ENCODE measurements around the gene MAFG. TPM values are rescaled to one million over a fixed set of nuclear protein-coding genes. Genes with fewer than 3 reads are reported as not detected.

The MAFG gene
- 10 to 100 TPM; 12.9 to 14.9 (median 13.1) TPM for polyA plus RNA-seq (ENCODE audit: insufficient read length in 3 of 3)
- long read RNA-seq, donor 1, full-length matches to known transcripts, result 2 of 2 reads
- long read RNA-seq, donor 1, partial matches to known transcripts, result 0 of 2 reads
- long read RNA-seq, donor 1, other reads (novel, unspliced or antisense), result 0 of 2 reads
- long read RNA-seq, donor 2, full-length matches to known transcripts, result 4 of 4 reads
- long read RNA-seq, donor 2, partial matches to known transcripts, result 0 of 4 reads
- long read RNA-seq, donor 2, other reads (novel, unspliced or antisense), result 0 of 4 reads
- long read RNA-seq, donor 3, full-length matches to known transcripts, result 5 of 5 reads
- long read RNA-seq, donor 3, partial matches to known transcripts, result 0 of 5 reads
- long read RNA-seq, donor 3, other reads (novel, unspliced or antisense), result 0 of 5 reads
- long read RNA-seq, donor 4, full-length matches to known transcripts, result 1 of 1 reads
- long read RNA-seq, donor 4, partial matches to known transcripts, result 0 of 1 reads
- long read RNA-seq, donor 4, other reads (novel, unspliced or antisense), result 0 of 1 reads
- long read RNA-seq, donor 5, full-length matches to known transcripts, result 3 of 3 reads
- long read RNA-seq, donor 5, partial matches to known transcripts, result 0 of 3 reads
- long read RNA-seq, donor 5, other reads (novel, unspliced or antisense), result 0 of 3 reads
- long read RNA-seq, donor 6, full-length matches to known transcripts, result 5 of 5 reads
- long read RNA-seq, donor 6, partial matches to known transcripts, result 0 of 5 reads
- long read RNA-seq, donor 6, other reads (novel, unspliced or antisense), result 0 of 5 reads
- long read RNA-seq, donor 7, full-length matches to known transcripts, result 7 of 7 reads
- long read RNA-seq, donor 7, partial matches to known transcripts, result 0 of 7 reads
- long read RNA-seq, donor 7, other reads (novel, unspliced or antisense), result 0 of 7 reads
- long read RNA-seq, donor 8, full-length matches to known transcripts, result 2 of 2 reads
- long read RNA-seq, donor 8, partial matches to known transcripts, result 0 of 2 reads
- long read RNA-seq, donor 8, other reads (novel, unspliced or antisense), result 0 of 2 reads
- long read RNA-seq, donor 9, full-length matches to known transcripts, result 5 of 5 reads
- long read RNA-seq, donor 9, partial matches to known transcripts, result 0 of 5 reads
- long read RNA-seq, donor 9, other reads (novel, unspliced or antisense), result 0 of 5 reads
- long read RNA-seq, donor 10, full-length matches to known transcripts, result 5 of 5 reads
- long read RNA-seq, donor 10, partial matches to known transcripts, result 0 of 5 reads
- long read RNA-seq, donor 10, other reads (novel, unspliced or antisense), result 0 of 5 reads
- long read RNA-seq, donor 11, full-length matches to known transcripts, result 3 of 3 reads
- long read RNA-seq, donor 11, partial matches to known transcripts, result 0 of 3 reads
- long read RNA-seq, donor 11, other reads (novel, unspliced or antisense), result 0 of 3 reads
- long read RNA-seq, donor 12, full-length matches to known transcripts, result 9 of 9 reads
- long read RNA-seq, donor 12, partial matches to known transcripts, result 0 of 9 reads
- long read RNA-seq, donor 12, other reads (novel, unspliced or antisense), result 0 of 9 reads
- long read RNA-seq, donor 13, full-length matches to known transcripts, result 4 of 4 reads
- long read RNA-seq, donor 13, partial matches to known transcripts, result 0 of 4 reads
- long read RNA-seq, donor 13, other reads (novel, unspliced or antisense), result 0 of 4 reads
- long read RNA-seq, donor 14, result 0 reads
- long read RNA-seq, donor 15, result 0 reads
- long read RNA-seq, donor 16, full-length matches to known transcripts, result 4 of 4 reads
- long read RNA-seq, donor 16, partial matches to known transcripts, result 0 of 4 reads
- long read RNA-seq, donor 16, other reads (novel, unspliced or antisense), result 0 of 4 reads

DNA sequence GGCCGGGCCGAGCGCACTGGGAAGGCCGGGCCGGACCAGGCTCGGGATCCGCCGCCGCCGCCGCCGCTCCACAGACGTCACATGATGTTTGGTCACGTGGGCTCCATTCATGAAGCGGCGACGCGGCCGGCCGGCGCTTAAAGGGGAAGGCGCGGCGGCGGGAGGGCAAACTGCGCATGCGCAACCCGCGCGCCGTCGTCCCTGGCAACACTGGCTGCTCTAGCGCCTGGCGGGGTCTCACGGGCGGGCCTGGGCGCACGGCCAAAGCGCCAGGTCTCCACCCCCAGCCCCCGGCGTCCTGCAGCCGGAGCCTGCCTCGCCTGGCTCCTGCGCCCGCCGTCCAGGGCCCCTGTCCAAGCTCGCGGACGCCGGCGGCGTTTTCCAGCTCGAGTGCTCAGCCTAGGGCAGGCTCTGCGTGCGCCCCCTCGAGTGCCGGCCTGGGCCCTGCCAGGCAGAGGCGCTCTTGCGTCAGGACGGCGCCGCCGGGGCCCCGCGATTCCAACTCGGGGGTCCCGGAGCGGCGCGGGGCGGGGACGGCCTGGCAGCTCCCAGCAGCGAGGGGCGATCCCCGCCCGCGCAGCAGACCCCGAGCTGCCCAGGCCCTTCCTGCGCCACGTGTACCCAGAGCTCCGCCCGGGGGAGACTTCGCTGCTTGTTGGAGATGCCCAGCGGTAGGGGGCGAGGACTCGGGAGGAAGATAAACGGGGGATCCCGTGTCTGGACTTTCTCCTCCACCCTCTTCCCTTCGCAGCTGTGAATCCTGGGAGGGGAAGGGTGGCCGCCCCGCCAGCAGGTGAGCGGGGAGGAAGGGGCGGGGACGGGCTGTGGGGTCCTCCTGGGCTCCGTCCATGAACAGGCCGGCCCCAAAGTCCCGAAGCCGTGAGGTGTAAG lies at the start of gene MAFG:
MAFG (minus strand) TSS at position 83 of the 891 bp plus-strand sequence. CDS start 4,550 bp downstream, outside the sequence.
- peak; percentile 96 for DNase-seq

DNA sequence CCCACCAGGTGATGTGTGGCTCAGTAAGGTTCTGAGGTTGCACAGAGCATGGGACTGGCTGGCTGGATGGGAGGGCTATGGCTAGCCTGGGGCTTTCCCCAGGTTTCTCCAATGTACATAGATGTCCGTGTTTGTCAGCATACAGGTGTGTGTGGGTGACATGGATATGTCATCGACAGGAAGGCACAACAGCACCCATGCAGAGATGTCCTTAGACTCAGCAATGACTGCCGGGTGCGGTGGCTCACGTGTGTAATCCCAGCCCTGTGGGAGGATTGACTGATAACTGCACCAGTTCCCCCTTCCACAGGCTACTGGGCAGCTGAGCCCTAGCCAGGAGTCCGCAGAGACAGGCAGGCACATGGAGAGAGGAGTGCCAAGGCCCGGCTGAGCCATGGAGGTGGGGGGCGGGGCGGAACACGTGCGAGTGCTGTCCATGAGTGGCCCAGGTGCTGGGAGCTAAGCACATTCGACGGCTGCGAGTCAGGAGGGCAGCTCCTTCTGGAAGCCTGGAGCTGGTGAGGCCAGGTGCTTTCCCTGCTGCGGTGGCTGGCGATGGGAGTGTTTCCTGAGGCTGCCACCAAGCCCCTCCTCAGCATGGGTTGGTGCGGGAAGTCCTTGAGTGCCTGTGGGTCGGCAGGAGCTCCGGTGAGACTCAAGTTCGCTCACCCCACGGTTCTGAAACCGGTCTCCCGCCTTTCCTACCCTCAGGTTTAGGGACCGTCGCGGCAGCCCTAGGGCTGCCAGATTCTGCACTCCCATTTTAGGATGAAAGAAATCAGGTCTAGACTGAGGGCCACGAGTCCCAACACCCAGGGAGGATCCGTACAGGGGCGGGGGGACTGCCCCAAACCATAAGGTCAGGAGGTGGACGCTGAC lies 49.0 kb upstream of the MAFG start:
- DNase-seq, result no peak

DNA sequence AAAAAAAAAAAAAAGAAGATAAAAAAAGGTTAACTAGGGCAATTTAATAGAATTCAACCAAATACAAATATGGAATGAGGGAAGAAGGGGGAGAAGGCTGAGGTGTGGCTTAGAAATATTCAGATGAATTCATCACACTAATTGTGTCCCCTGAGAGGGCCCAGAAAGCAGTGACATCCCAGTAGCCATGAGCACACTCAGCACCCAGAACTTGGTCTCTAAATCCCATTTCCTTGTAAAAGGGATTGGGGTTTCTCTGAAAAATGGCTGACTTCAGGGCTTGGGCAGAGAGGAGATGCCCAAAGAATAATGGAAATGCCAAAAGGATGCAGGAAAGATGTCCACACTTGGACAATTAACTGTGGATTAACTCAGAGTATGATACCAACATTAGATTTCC lies 45.9 kb upstream of the MAFG start:
- DNase-seq, result no peak

DNA sequence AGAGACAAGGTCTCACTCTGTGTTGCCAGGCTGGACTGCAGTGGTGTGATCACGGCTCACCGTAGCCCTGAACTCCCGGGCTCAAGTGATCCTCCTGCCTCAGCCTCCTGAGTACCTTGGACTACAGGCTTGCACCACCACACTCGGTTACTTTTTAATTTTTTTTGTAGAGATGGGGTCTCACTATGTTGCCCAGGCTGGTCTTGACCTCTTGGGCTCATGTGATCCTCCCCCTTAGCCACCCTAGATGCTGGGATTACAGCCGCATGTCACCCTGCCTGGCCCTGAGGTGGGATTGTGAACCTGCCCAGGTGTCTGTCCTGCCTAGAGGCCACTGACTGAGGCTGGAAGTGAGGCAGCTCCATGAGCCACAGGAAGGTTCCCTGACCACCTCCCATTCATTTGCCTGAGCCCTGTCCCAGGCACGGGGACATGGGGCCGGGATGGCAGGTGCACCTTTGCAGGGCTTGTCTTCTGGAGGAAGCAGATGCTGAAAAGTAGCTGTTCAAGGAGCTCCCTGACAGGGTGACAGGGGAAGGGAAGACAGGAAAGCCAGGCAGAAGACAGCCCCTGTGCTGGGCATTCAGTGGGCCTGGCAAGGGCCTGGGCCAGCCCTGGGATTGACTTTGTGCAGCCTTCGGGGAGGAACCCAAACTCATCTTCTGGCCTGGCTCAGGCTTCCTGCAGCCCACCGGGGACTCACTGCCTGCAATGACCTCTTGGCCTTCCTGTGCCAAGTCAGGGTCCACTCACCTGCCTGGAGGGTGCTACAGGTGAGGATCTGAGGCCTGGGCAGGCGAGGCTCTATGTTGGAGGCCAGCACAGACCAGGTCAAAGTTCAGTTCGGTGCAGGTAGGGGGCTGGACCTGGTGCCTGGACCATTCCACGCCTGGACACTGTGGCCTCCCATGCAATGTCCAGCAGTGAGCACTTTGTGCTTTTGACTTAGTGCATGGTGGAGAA lies 41.6 kb upstream of the MAFG start:
- DNase-seq, result no peak

DNA sequence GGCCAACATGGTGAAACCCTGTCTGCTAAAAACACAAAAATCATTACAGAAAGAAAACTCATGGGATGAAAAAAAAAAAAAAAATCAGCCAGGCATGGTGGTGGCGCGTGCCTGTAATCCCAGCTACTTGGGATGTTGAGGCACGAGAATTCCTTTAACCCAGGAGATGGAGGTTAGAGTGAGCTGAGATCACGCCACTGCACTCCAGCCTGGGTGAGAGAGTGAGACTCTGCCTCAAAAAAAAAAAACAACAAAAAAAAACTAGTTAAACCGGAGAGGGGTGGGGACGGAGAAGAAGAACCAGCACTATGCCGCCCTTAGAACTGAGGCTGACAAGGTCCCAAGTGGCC lies 40.8 kb upstream of the MAFG start:
- no peak for DNase-seq

DNA sequence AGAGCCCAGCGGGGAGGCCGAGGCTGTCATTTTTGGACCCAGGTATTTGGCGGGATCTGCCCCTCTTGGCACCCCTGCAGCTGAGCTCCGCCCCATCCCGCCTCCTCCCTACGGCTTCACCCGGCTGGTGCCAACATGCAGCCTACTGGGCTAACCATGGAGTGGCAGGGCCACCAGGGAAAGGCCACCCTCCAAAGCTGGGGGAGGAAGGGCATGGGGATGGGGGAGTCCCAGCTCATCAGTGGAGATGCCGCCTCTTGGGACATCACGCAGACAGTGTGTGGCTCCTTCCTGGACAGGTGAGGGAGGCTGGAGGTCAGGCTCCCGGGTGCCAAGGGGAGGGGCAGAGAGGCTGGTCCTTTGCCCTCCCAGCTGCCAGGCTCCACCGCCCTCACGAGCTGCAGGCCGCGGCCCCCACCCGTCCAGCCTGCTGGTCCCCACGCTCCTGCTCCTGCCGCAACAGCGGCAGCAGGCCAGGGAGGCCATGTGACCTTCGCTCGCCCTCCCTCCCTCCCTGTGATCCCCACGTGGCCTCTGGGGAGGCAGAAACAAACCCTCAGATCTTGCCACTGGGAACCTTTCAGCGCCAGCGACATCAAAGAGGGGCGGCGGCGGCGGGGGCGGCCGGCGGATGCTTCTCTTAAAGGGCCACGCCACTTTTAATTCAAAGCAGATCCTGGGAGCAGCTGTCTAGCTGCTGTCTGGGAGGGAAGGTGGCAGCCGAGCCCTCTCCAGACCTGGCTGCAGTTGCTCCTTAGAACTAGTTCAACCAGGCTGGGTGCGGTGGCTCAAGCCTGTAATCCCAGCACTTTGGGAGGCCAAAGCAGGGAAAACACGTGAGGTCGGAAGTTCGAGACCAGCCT lies 40.2 kb upstream of the MAFG start:
- DNase-seq, result peak; percentile 72

DNA sequence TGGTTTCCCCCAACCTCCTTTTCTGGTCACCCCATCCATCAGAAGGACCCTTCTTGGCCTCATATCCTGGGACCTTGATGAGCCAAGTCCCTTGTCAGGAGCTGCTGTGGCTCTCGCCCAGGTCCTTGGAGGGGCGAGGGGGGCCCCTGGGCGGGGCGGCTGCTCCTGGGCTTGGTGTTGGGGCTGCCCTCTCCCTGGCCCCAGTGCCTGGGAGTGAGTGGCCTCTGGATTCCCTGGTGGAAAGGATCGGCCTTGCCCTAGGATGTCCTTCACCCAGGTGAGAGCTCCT lies 39.7 kb upstream of the MAFG start:
- no peak for DNase-seq

DNA sequence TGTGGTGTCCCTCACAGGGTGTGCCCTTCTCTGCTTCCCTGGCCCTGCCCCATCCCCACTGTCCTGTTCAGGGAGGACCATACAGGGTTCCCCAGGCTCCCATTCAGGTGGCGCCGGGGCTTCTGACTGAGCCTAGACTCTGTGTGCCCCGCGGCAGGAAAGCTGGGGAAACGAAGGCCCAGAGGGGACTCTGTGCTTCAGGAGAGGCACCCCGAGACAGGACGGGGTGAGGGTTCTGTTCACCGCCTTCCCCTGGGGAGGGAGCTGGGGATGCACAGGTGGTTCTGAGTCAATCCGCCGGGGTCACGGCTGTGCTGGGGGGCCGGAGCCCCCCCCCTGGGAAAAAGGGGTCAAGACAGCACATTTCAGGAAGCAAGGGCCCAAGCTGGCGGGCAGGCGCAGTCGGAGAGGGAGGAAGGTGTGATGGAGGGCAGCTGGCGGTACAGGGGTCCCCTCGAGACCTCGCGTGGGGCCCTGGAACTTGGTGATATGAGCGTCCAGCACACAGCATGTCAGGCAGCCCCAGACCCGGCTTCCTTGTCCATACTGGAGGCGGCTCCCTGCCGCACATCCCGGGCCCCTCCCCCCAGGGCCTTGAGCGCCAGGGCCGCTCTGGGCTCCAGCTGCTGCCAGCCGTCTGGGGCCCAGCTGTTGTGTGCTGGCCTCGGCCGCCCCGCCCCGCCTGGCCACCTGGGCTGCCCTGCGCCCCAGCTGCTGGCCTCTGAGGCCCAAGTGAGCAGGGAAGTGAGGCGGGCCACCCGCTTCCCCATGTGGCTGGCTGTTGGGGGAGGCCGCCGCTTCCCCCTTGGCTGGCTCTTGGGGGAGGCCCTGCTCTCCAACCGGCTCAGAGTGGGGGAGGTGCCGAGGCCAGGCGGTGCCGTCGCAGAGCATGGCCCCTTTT lies 39.1 kb upstream of the MAFG start:
- DNase-seq, result no peak

DNA sequence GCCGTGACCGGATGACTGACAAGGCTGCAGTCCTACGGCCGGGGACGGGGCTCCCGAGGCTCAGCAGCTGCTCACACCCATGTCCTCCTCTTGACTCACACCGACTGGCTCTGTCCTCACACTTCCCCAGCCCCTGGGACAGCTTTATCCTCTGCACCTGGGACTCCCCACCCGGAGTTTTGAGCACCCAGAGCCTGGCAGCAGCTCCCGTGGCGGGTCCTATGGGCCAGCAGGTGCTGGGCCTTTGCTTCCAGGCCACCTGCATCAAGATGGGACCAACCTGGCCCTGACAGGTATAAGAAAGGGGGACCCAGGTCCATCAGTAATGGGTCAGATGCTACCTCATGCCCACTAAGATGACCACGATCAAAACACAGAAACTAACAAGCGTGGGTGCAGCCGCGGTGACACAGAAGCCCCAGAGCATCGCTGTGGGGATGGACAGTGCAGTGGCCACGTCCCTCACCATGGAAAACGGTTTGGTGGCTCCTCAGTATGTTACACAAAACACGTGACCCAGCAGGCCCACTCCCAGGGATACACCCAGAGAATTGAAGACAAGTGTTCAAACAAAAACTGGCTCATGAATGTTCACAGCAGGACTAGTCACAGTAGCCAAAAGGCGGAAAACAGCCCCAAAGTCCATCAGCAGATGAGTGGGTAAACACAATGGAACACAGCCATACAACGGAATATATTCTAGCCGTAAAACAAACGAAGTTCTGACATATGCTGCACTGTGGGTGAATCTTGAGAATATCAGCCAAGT lies 36.7 kb upstream of the MAFG start:
- no peak for DNase-seq

DNA sequence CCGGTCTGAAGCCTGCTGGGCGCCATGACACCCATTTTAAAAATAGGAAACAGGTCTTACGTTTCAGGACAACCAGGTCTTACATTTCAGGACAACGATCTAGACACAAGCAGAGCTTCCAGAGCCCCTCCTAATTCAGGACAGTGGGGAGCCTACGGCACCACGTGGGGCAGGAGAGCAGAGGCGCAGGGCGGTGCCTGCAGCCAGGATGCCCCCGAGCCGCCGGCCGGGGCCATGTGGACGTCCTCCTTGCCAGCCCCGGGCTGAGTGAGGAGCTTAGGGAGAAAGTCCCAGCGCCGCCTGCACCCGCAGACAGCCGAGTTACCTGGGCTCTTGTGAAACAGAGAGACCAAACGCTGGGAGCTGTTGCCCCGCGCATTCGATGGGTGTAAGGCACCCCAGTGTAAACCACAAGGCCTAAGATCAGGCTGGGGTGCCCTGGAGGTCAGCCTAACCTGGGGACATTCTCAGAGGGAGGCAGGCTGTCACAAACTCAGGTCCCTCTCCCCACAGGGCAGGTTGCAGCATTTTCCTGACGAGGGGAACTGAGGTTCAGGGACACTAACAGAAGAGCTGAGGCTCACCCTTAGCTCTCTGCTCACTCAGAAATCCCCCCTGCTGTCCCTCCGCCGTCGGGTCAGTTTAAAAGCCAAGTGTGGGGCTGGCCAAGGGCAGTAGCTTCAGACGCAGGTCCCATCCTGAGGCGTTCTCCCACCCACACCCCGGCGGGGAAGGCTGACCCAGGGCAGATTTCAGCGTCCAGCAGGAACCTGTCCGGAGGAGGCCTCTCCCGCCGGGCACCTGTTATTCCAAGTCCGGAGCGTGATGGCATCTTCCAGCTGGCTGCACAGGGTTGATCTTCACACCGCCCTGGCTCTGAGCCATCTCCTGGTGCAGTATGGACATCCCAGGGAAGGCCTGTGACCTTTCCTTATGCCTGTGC lies 35.2 kb upstream of the MAFG start:
- no peak for DNase-seq

DNA sequence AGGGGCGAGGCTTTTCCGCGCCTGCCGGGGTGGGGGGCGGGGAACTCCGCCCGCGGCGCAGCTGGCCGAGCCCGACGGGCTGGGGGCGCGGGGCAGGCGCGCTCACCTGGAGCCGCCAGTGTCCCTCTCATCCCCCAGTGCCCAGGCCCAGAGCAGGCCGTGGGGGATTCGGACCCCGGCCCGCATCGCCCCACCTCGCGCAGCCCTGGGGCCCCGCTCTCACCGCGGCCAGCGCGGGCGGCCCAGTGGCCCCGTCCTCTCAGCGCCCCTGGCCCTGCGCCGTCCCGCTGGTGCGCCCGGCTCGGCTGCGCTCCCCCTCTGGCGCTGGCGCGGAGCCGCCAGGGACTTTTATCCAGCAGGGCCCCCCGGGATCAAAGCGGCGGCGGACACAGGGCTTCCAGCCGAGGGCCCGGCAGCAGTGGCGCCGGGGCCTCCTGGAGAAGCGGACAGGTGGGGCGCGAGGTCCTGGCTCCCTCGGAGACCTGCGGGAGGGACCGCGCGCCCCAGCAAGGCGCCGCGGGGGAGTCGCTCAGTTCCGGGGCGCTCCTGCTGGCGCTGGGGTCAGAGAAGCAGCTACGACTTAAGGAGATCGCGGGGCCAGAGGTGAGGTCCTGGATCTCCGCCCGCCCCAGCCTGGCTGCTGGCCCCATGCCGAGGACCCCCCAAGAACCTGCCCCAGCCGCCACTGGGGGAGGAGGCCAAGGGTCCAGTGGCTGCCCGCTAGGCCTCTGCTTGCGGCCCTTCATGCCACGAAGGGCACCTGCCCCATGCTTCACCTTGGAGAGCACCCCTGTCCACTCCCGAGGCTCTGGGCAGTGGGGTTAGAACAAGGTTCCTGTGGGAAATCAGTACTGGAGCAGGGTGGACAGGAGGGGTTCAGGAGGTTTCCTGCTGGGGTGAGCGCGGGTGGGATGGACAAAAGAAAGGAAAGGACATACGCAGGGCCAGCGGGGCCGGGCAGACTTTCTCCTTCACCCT lies 34.3 kb upstream of the MAFG start:
- no peak for DNase-seq

DNA sequence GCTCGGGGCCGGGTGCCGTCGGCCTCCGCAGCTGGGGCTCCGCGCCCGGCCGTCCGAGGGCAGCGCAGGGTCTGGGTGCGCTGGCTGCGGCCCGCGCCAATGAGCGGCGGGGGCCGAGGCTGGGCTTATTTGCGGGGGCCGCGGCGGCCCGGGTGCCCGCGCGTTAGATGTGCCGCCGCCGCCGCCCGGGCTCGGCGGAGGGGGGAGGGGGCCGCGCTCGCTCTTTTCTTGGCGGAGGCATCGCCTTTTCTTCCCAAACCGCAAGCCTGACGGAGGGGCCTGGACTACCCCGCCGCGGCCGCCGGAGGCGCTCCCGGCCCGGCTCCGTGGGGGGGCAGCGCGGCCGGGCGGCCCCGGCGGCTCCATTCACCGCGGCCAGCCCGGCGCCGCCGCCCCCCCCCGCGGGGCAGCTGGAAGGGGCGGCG lies 33.6 kb upstream of the MAFG start, which contains the start of gene NOTUM:
NOTUM (minus strand) TSS at position 101 of the 425 bp plus-strand sequence. CDS start 278 bp downstream, outside the sequence.
- no peak for DNase-seq
